Natural killer cell treated with Interleukin-12 subunit alpha and Interleukin-12 subunit beta and Interleukin-15 and Interleukin-18, amount 100 ng/mL, for 72 hours (primary cell): ENCODE results near the gene TYRP1. TPM values are rescaled to one million over a fixed set of nuclear protein-coding genes. Genes with fewer than 3 reads are reported as not detected.

Experiments used
- ATAC-seq, 2 donors: fragments of 150-1000 bp; cut with Tn5 transposase in 1 of 2; sonication (Bioruptor Pico), chemical (Tn5 transposase) in 1 of 2; 2 replicates each; pipeline ENCODE4 v1.10.0; 2021
- DNase-seq: peaks from one replicate; pipeline ENCODE4 v3.0.0; 2022; ENCODE audit warnings: low spot score
- H3K27ac Mint-ChIP-seq, 2 donors: 1 replicate in 1 of 2; 2 replicates in 1 of 2; pipeline ENCODE4 v1.8.0; 2022; ENCODE audit warnings: mixed read lengths in 2 of 2, mild to moderate bottlenecking in 1 of 2, moderate library complexity in 1 of 2
- H3K27me3 Mint-ChIP-seq, 2 donors: 1 replicate in 1 of 2; 2 replicates in 1 of 2; pipeline ENCODE4 v1.8.0; 2022; ENCODE audit warnings: mixed read lengths in 2 of 2
- H3K36me3 Mint-ChIP-seq: one replicate; pipeline ENCODE4 v1.8.0; 2022; ENCODE audit warnings: mixed read lengths
- H3K4me1 Mint-ChIP-seq, 2 donors: 1 replicate in 1 of 2; 2 replicates in 1 of 2; pipeline ENCODE4 v1.8.0; 2022; ENCODE audit warnings: low read depth in 2 of 2, mixed read lengths in 2 of 2, mild to moderate bottlenecking in 1 of 2
- H3K4me3 Mint-ChIP-seq: one replicate; pipeline ENCODE4 v1.8.0; 2022; ENCODE audit warnings: mixed read lengths
- H3K9me3 Mint-ChIP-seq: 2 replicates; pipeline ENCODE4 v1.8.0; 2022; ENCODE audit warnings: mixed read lengths
- total RNA-seq, 2 donors: library from RNA; stranded (reverse); gene quantifications; one replicate each; pipeline ENCODE4 v1.2.3, GENCODE V29; 2022

Gene TYRP1
- total RNA-seq, 2 donors from 2014 or later, result not detected

GRCh38 chr9:12726795-12727194 is 33.6 kb downstream of the TYRP1 start:
- H3K36me3 Mint-ChIP-seq, result peaks cover 10% of the 10 kb centered on the region
- DNase-seq, result no peak
- peaks cover 8% of the 10 kb centered on the region for H3K9me3 Mint-ChIP-seq
- H3K4me1 Mint-ChIP-seq, result no peaks in the 10 kb centered on the region
- no peak overlapping the region for H3K27ac Mint-ChIP-seq
- no peak overlapping the region for H3K4me3 Mint-ChIP-seq
- H3K27me3 Mint-ChIP-seq, result no peaks in the 10 kb centered on the region
- ATAC-seq, result no peak

- DNase-seq (no peak), ATAC-seq (no peak)
- no peaks in the 10 kb centered on the region for H3K36me3 Mint-ChIP-seq
- no peaks in the 10 kb centered on the region for H3K4me1 Mint-ChIP-seq
- no peaks in the 10 kb centered on the region for H3K27me3 Mint-ChIP-seq
- no peak overlapping the region for H3K4me3 Mint-ChIP-seq
- H3K27ac Mint-ChIP-seq, result no peak overlapping the region
- H3K9me3 Mint-ChIP-seq, result peaks cover 10% of the 10 kb centered on the region
Measured at GRCh38 chr9:12730198-12730597, 37.0 kb downstream of the TYRP1 start.

- H3K9me3 Mint-ChIP-seq, result peaks cover 10% of the 10 kb centered on the region
Measured at GRCh38 chr9:12730927-12731326, 37.7 kb downstream of the TYRP1 start.

GRCh38 chr9:12732971-12733370 is 39.8 kb downstream of the TYRP1 start:
- no peak overlapping the region for H3K27ac Mint-ChIP-seq
- no peaks in the 10 kb centered on the region for H3K4me1 Mint-ChIP-seq
- ATAC-seq (no peak), DNase-seq (no peak)
- H3K4me3 Mint-ChIP-seq, result no peak overlapping the region
- no peaks in the 10 kb centered on the region for H3K27me3 Mint-ChIP-seq
- no peaks in the 10 kb centered on the region for H3K36me3 Mint-ChIP-seq
- H3K9me3 Mint-ChIP-seq, result peaks cover 10% of the 10 kb centered on the region

More at GRCh38 chr9:12730927-12731326, 37.7 kb downstream of the TYRP1 start:
- Mint-ChIP-seq H3K27me3 (no peaks in the 10 kb centered on the region), H3K4me1 (no peaks in the 10 kb centered on the region), H3K36me3 (no peaks in the 10 kb centered on the region), H3K4me3 (no peak overlapping the region), H3K27ac (no peak overlapping the region)
- ATAC-seq, result no peak
- no peak for DNase-seq

GRCh38 chr9:12735665-12736064 is 42.5 kb downstream of the TYRP1 start:
- Mint-ChIP-seq H3K27ac (no peak overlapping the region), H3K36me3 (no peaks in the 10 kb centered on the region), H3K4me1 (no peaks in the 10 kb centered on the region), H3K9me3 (peaks cover 14% of the 10 kb centered on the region), H3K27me3 (no peaks in the 10 kb centered on the region), H3K4me3 (no peak overlapping the region)
- DNase-seq (no peak), ATAC-seq (no peak)

GRCh38 chr9:12737871-12738270 is 44.7 kb downstream of the TYRP1 start:
- ATAC-seq (no peak), DNase-seq (no peak)
- Mint-ChIP-seq H3K36me3 (no peaks in the 10 kb centered on the region), H3K9me3 (peaks cover 14% of the 10 kb centered on the region), H3K4me3 (no peak overlapping the region), H3K27ac (no peak overlapping the region), H3K27me3 (no peaks in the 10 kb centered on the region), H3K4me1 (no peaks in the 10 kb centered on the region)

- ATAC-seq (no peak), DNase-seq (no peak)
- Mint-ChIP-seq H3K9me3 (peaks cover 14% of the 10 kb centered on the region), H3K4me3 (no peak overlapping the region), H3K27ac (no peak overlapping the region), H3K27me3 (no peaks in the 10 kb centered on the region), H3K36me3 (peaks cover 6% of the 10 kb centered on the region), H3K4me1 (no peaks in the 10 kb centered on the region)
Measured at GRCh38 chr9:12739014-12739652, 45.9 kb downstream of the TYRP1 start.

- no peak for ATAC-seq
- Mint-ChIP-seq H3K9me3 (peaks cover 20% of the 10 kb centered on the region), H3K4me3 (no peak overlapping the region), H3K27ac (no peak overlapping the region), H3K36me3 (peaks cover 11% of the 10 kb centered on the region), H3K27me3 (no peaks in the 10 kb centered on the region), H3K4me1 (no peaks in the 10 kb centered on the region)
- DNase-seq, result no peak
Measured at GRCh38 chr9:12740845-12741244, 47.7 kb downstream of the TYRP1 start.

GRCh38 chr9:12748016-12748415 is 54.8 kb downstream of the TYRP1 start:
- Mint-ChIP-seq H3K27me3 (no peaks in the 10 kb centered on the region), H3K36me3 (peaks cover 20% of the 10 kb centered on the region), H3K9me3 (peaks cover 24% of the 10 kb centered on the region), H3K4me3 (no peak overlapping the region), H3K27ac (no peak overlapping the region), H3K4me1 (no peaks in the 10 kb centered on the region)
- ATAC-seq (no peak), DNase-seq (no peak)

GRCh38 chr9:12748954-12749353 is 55.8 kb downstream of the TYRP1 start:
- ATAC-seq (no peak), DNase-seq (no peak)
- Mint-ChIP-seq H3K36me3 (peaks cover 16% of the 10 kb centered on the region), H3K27me3 (no peaks in the 10 kb centered on the region), H3K4me1 (no peaks in the 10 kb centered on the region), H3K9me3 (peaks cover 22% of the 10 kb centered on the region), H3K4me3 (no peak overlapping the region), H3K27ac (no peak overlapping the region)

GRCh38 chr9:12753931-12754330 is 60.7 kb downstream of the TYRP1 start:
- no peaks in the 10 kb centered on the region for H3K27me3 Mint-ChIP-seq

GRCh38 chr9:12759761-12760160 is 66.6 kb downstream of the TYRP1 start:
- Mint-ChIP-seq H3K9me3 (peaks cover 7% of the 10 kb centered on the region), H3K36me3 (no peaks in the 10 kb centered on the region), H3K4me3 (no peak overlapping the region), H3K27me3 (no peaks in the 10 kb centered on the region), H3K27ac (no peak overlapping the region), H3K4me1 (no peaks in the 10 kb centered on the region)
- ATAC-seq (no peak), DNase-seq (no peak)

More at GRCh38 chr9:12753931-12754330, 60.7 kb downstream of the TYRP1 start:
- Mint-ChIP-seq H3K27ac (no peak overlapping the region), H3K9me3 (peaks cover 3% of the 10 kb centered on the region), H3K4me3 (no peak overlapping the region), H3K4me1 (no peaks in the 10 kb centered on the region), H3K36me3 (no peaks in the 10 kb centered on the region)
- ATAC-seq, result no peak
- no peak for DNase-seq
